ENCODE data around the gene ADAM10.

DNA sequence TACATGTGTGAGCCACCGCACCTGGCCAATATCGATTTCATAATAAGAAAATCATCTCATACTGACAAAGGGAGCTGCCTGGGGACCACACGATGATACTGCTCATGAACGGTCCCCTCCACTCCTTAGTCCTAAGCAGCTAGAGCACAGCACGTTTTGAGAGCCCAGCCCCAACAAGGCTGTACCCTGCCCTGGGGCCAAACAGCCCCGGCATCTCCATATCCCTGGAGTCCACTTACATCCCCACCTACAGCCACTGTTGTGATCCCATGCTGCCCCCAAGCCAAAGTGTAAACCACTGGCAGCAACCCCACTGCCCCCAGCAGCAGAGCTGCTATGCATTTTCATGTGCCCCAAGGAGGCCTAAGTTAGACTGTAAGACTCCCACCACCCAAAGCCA, 52.8 kb downstream of the ADAM10 start:
- TF ChIP-seq, protein P1, sequence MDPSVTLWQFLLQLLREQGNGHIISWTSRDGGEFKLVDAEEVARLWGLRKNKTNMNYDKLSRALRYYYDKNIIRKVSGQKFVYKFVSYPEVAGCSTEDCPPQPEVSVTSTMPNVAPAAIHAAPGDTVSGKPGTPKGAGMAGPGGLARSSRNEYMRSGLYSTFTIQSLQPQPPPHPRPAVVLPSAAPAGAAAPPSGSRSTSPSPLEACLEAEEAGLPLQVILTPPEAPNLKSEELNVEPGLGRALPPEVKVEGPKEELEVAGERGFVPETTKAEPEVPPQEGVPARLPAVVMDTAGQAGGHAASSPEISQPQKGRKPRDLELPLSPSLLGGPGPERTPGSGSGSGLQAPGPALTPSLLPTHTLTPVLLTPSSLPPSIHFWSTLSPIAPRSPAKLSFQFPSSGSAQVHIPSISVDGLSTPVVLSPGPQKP (IDR thresholded peaks at IDR 0.05; ENCODE audit: borderline replicate concordance, low read depth, low read length): no peak
- TF ChIP-seq BHLHE40 (IDR thresholded peaks at IDR 0.05; ENCODE audit: low read depth, low read length) (no peak), RAD21 (IDR thresholded peaks at IDR 0.05; ENCODE audit: low read length) (no peak), POLR2A (IDR thresholded peaks at IDR 0.05; ENCODE audit: low read depth, low read length) (no peak), SMC3 (IDR thresholded peaks at IDR 0.05; ENCODE audit: low read depth, low read length) (no peak), MXI1 (IDR thresholded peaks at IDR 0.05; ENCODE audit: borderline replicate concordance, low read depth, low read length) (no peak)
- TF ChIP-seq, protein P2, sequence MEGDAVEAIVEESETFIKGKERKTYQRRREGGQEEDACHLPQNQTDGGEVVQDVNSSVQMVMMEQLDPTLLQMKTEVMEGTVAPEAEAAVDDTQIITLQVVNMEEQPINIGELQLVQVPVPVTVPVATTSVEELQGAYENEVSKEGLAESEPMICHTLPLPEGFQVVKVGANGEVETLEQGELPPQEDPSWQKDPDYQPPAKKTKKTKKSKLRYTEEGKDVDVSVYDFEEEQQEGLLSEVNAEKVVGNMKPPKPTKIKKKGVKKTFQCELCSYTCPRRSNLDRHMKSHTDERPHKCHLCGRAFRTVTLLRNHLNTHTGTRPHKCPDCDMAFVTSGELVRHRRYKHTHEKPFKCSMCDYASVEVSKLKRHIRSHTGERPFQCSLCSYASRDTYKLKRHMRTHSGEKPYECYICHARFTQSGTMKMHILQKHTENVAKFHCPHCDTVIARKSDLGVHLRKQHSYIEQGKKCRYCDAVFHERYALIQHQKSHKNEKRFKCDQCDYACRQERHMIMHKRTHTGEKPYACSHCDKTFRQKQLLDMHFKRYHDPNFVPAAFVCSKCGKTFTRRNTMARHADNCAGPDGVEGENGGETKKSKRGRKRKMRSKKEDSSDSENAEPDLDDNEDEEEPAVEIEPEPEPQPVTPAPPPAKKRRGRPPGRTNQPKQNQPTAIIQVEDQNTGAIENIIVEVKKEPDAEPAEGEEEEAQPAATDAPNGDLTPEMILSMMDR (conservative IDR thresholded peaks at IDR 0.05; ENCODE audit: low read depth, low read length): no peak
- TF ChIP-seq, protein P3, sequence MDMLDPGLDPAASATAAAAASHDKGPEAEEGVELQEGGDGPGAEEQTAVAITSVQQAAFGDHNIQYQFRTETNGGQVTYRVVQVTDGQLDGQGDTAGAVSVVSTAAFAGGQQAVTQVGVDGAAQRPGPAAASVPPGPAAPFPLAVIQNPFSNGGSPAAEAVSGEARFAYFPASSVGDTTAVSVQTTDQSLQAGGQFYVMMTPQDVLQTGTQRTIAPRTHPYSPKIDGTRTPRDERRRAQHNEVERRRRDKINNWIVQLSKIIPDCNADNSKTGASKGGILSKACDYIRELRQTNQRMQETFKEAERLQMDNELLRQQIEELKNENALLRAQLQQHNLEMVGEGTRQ (IDR thresholded peaks at IDR 0.05; ENCODE audit: low read depth, low read length): no peak
